H9 (cell line): ENCODE data around the gene HTD2. TPM values are rescaled to one million over a fixed set of nuclear protein-coding genes. Genes with fewer than 3 reads are reported as not detected.

Source experiments
- DNase-seq: peaks from one replicate; pipeline ENCODE4 v3.0.0-alpha.2; 2017
- H2AFZ ChIP-seq: one replicate; pipeline ENCODE4 v1.6.1; 2013; ENCODE audit warnings: mild to moderate bottlenecking, low read length, control low read depth, moderate library complexity
- H2AK5ac ChIP-seq: 2 replicates; pipeline ENCODE4 v1.6.1; 2013; ENCODE audit warnings: low read length, control low read depth, mixed read lengths; ENCODE audit not compliant: insufficient read length
- H2BK120ac ChIP-seq: one replicate; pipeline ENCODE4 v1.6.1; 2013; ENCODE audit warnings: low read depth, mild to moderate bottlenecking, low read length, control low read depth, inconsistent platforms; ENCODE audit not compliant: poor library complexity, severe bottlenecking
- H2BK12ac ChIP-seq: 2 replicates; pipeline ENCODE4 v1.6.1; 2013; ENCODE audit warnings: low read length, control low read depth, mixed read lengths, low read depth; ENCODE audit not compliant: insufficient read length
- H2BK15ac ChIP-seq: 2 replicates; pipeline ENCODE4 v1.6.1; 2013; ENCODE audit warnings: low read depth, low read length, control low read depth
- H2BK20ac ChIP-seq: one replicate; pipeline ENCODE4 v1.6.1; 2013; ENCODE audit warnings: low read depth, mild to moderate bottlenecking, low read length, control low read depth, inconsistent platforms; ENCODE audit not compliant: poor library complexity, severe bottlenecking
- H2BK5ac ChIP-seq: 2 replicates; pipeline ENCODE4 v1.6.1; 2013; ENCODE audit warnings: low read length, control low read depth, mixed read lengths; ENCODE audit not compliant: insufficient read length
- H3K14ac ChIP-seq: 2 replicates; pipeline ENCODE4 v1.6.1; 2013; ENCODE audit warnings: low read length, control low read depth; ENCODE audit not compliant: insufficient read depth
- H3K18ac ChIP-seq: 2 replicates; pipeline ENCODE4 v1.6.1; 2013; ENCODE audit warnings: low read depth, mild to moderate bottlenecking, mixed read lengths, low read length, control low read depth; ENCODE audit not compliant: insufficient read length
- H3K23ac ChIP-seq: 2 replicates; pipeline ENCODE4 v1.6.1; 2013; ENCODE audit warnings: low read length, control low read depth, mixed read lengths, low read depth; ENCODE audit not compliant: insufficient read length
- H3K23me2 ChIP-seq: 2 replicates; pipeline ENCODE4 v1.6.1; 2013; ENCODE audit warnings: low read depth, mild to moderate bottlenecking, mixed read lengths, low read length, control low read depth; ENCODE audit not compliant: insufficient read length, poor library complexity, severe bottlenecking
- H3K27ac ChIP-seq: 2 replicates; pipeline ENCODE4 v1.5.1; 2013; ENCODE audit warnings: low read length, control low read depth, mixed read lengths, low read depth; ENCODE audit not compliant: insufficient read length
- H3K27me3 ChIP-seq: 2 replicates; pipeline ENCODE4 v1.6.1; 2013; ENCODE audit warnings: low read length, control low read depth, inconsistent platforms; ENCODE audit not compliant: insufficient read depth
- H3K4ac ChIP-seq: 2 replicates; pipeline ENCODE4 v1.6.1; 2013; ENCODE audit warnings: low read depth, mild to moderate bottlenecking, control low read depth, inconsistent platforms, low read length, moderate library complexity
- H3K4me1 ChIP-seq: 2 replicates; pipeline ENCODE4 v1.6.1; 2013; ENCODE audit warnings: low read length, control low read depth, inconsistent platforms; ENCODE audit not compliant: insufficient read depth
- H3K4me2 ChIP-seq: 2 replicates; pipeline ENCODE4 v1.6.1; 2013; ENCODE audit warnings: low read length, control low read depth, mixed read lengths; ENCODE audit not compliant: insufficient read length, insufficient read depth
- H3K56ac ChIP-seq: 2 replicates; pipeline ENCODE4 v1.6.1; 2013; ENCODE audit warnings: low read depth, mild to moderate bottlenecking, mixed read lengths, low read length, control low read depth; ENCODE audit not compliant: insufficient read length
- H3K79me1 ChIP-seq: 2 replicates; pipeline ENCODE4 v1.6.1; 2013; ENCODE audit warnings: low read depth, mild to moderate bottlenecking, moderate library complexity, low read length, control low read depth, inconsistent platforms; ENCODE audit not compliant: insufficient read depth, poor library complexity, severe bottlenecking
- H3K79me2 ChIP-seq: 2 replicates; pipeline ENCODE4 v1.6.1; 2013; ENCODE audit warnings: low read length, control low read depth, inconsistent platforms; ENCODE audit not compliant: insufficient read depth
- H3K9ac ChIP-seq: 2 replicates; pipeline ENCODE4 v1.6.1; 2013; ENCODE audit warnings: low read length, control low read depth, mixed read lengths; ENCODE audit not compliant: insufficient read length; ENCODE audit errors: extremely low read depth
- H3K9me3 ChIP-seq: one replicate; pipeline ENCODE4 v1.6.1; 2013; ENCODE audit warnings: low read depth, low read length, inconsistent platforms; ENCODE audit not compliant: control insufficient read depth
- H3T11ph ChIP-seq: one replicate; pipeline ENCODE4 v1.6.1; 2013; ENCODE audit warnings: mild to moderate bottlenecking, low read length, control low read depth, inconsistent platforms
- H4K20me1 ChIP-seq: one replicate; pipeline ENCODE4 v1.6.1; 2013; ENCODE audit not compliant: control insufficient read depth, insufficient read length, insufficient read depth
- H4K5ac ChIP-seq: 2 replicates; pipeline ENCODE4 v1.6.1; 2013; ENCODE audit warnings: low read depth, mild to moderate bottlenecking, mixed read lengths, low read length, control low read depth; ENCODE audit not compliant: insufficient read length
- H4K8ac ChIP-seq: replicated peaks from 2 replicates; pipeline ENCODE4 v1.6.1; 2013; ENCODE audit warnings: low read length, control low read depth, mixed read lengths, low read depth; ENCODE audit not compliant: insufficient read length
- H4K91ac ChIP-seq: 2 replicates; pipeline ENCODE4 v1.6.1; 2013; ENCODE audit warnings: low read depth, mild to moderate bottlenecking, moderate library complexity, mixed read lengths, low read length, control low read depth; ENCODE audit not compliant: insufficient read length
- H3K27ac Mint-ChIP-seq, 3 experiments: 2 replicates in 2 of 3; 3 replicates in 1 of 3; pipeline ENCODE4 v1.8.0; 2020 to 2021; ENCODE audit warnings: mixed read lengths in 3 of 3, mild to moderate bottlenecking in 1 of 3, moderate library complexity in 1 of 3
- H3K27me3 Mint-ChIP-seq: 2 replicates; pipeline ENCODE4 v1.8.0; 2021; ENCODE audit warnings: low read depth, mild to moderate bottlenecking, moderate library complexity, mixed read lengths
- H3K36me3 Mint-ChIP-seq, 3 experiments: 2 replicates in 2 of 3; 3 replicates in 1 of 3; pipeline ENCODE4 v1.8.0; 2020 to 2021; ENCODE audit warnings: low read depth in 3 of 3, mixed read lengths in 3 of 3; ENCODE audit not compliant: insufficient read depth in 1 of 3
- H3K4me1 Mint-ChIP-seq, 2 experiments: 2 replicates each; pipeline ENCODE4 v1.8.0; 2020; ENCODE audit warnings: mixed read lengths in 2 of 2
- H3K4me3 Mint-ChIP-seq, 2 experiments: 2 replicates in 1 of 2; 3 replicates in 1 of 2; pipeline ENCODE4 v1.8.0; 2020 to 2021; ENCODE audit warnings: mild to moderate bottlenecking in 2 of 2, mixed read lengths in 2 of 2, moderate library complexity in 1 of 2
- H3K9me3 Mint-ChIP-seq, 2 experiments: 2 replicates in 1 of 2; 3 replicates in 1 of 2; pipeline ENCODE4 v1.8.0; 2020; ENCODE audit warnings: mild to moderate bottlenecking in 2 of 2, mixed read lengths in 2 of 2, moderate library complexity in 1 of 2
- WGBS: extraction: QIAGEN DNeasy Blood & Tissue Kit; methylation state at CpG from one replicate; pipeline ENCODE4 v1.1.7; 2013; ENCODE audit warnings: missing lambda C conversion rate, low lambda C conversion rate, mixed read lengths; ENCODE audit not compliant: insufficient read length; ENCODE audit errors: extremely low coverage; 5-methylcytosine and 5-hydroxymethylcytosine counted together
- total RNA-seq: library from RNA; stranded (reverse); gene quantifications from 2 replicates; pipeline ENCODE4 v1.2.1, GENCODE V29; 2021
- TF ChIP-seq, protein P1 (sequence below): fragments of 200-600 bp; sonication (generic); conservative IDR thresholded peaks from 3 replicates; pipeline ENCODE4 v1.8.0; 2021; ENCODE audit warnings: antibody characterized with exemption, mild to moderate bottlenecking

The HTD2 gene
- total RNA-seq, 1 experiment from 2014 or later = 13.4 TPM

GRCh38 chr3:58292866-58293265 is 13.5 kb upstream of the HTD2 start:
- DNase-seq = no peak
- H3K18ac ChIP-seq = no peak overlapping the region
- no peaks in the 10 kb centered on the region for H4K20me1 ChIP-seq
- no peak overlapping the region; a peak in 1 of 7 replicates for H3K27ac Mint-ChIP-seq
- H3K4me1 Mint-ChIP-seq = peaks cover 4 to 7% of the 10 kb centered on the region in 2 experiments; a peak in 2 of 4 replicates
- H2BK120ac ChIP-seq = no peak overlapping the region
- no peak overlapping the region for H4K8ac ChIP-seq
- no peak overlapping the region for H2BK5ac ChIP-seq
- H3K9ac ChIP-seq = no peak overlapping the region
- H3K27me3 Mint-ChIP-seq = no peaks in the 10 kb centered on the region; the same call in 1 of the 2 replicates
- H2BK15ac ChIP-seq = no peak overlapping the region
- no peaks in the 10 kb centered on the region for H3K23me2 ChIP-seq
- no peak overlapping the region for H2BK20ac ChIP-seq
- no peak overlapping the region for H3K4me3 Mint-ChIP-seq
- H3K14ac ChIP-seq = no peak overlapping the region
- no peak overlapping the region for H2AFZ ChIP-seq
- H3K36me3 Mint-ChIP-seq = peaks cover 3 to 13% (median 9%) of the 10 kb centered on the region in 3 experiments; a peak in 5 of 7 replicates
- peaks cover 14 to 22% of the 10 kb centered on the region in 2 experiments; a peak in 4 of 5 replicates for H3K9me3 Mint-ChIP-seq
- H3K4me1 ChIP-seq = no peaks in the 10 kb centered on the region
- H3K79me2 ChIP-seq = no peaks in the 10 kb centered on the region
- H4K91ac ChIP-seq = no peak overlapping the region
- TF ChIP-seq, protein P1, sequence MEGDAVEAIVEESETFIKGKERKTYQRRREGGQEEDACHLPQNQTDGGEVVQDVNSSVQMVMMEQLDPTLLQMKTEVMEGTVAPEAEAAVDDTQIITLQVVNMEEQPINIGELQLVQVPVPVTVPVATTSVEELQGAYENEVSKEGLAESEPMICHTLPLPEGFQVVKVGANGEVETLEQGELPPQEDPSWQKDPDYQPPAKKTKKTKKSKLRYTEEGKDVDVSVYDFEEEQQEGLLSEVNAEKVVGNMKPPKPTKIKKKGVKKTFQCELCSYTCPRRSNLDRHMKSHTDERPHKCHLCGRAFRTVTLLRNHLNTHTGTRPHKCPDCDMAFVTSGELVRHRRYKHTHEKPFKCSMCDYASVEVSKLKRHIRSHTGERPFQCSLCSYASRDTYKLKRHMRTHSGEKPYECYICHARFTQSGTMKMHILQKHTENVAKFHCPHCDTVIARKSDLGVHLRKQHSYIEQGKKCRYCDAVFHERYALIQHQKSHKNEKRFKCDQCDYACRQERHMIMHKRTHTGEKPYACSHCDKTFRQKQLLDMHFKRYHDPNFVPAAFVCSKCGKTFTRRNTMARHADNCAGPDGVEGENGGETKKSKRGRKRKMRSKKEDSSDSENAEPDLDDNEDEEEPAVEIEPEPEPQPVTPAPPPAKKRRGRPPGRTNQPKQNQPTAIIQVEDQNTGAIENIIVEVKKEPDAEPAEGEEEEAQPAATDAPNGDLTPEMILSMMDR = no peak
- H3K4me2 ChIP-seq = no peak overlapping the region
- no peak overlapping the region for H3K27ac ChIP-seq
- H3K23ac ChIP-seq = no peak overlapping the region
- H3K79me1 ChIP-seq = no peaks in the 10 kb centered on the region
- no peak overlapping the region for H2BK12ac ChIP-seq
- H2AK5ac ChIP-seq = no peak overlapping the region
- no peak overlapping the region for H3K56ac ChIP-seq
- WGBS = no CpG with 5 or more reads among the region's 10 CpGs
- no peak overlapping the region for H3K4ac ChIP-seq
- no peak overlapping the region for H4K5ac ChIP-seq
- no peak overlapping the region for H3T11ph ChIP-seq
- H3K27me3 ChIP-seq = no peaks in the 10 kb centered on the region
- H3K9me3 ChIP-seq = no peaks in the 10 kb centered on the region
